Fibroblast of skin of abdomen (primary cell): ENCODE results near the gene NPFF. TPM values are rescaled to one million over a fixed set of nuclear protein-coding genes. Genes with fewer than 3 reads are reported as not detected.
A peak's percentile ranks its signal among the peaks of the same experiment; 100 is the strongest.
"Not testable (repeated sequence)": the region's sequence is repeated elsewhere in the genome, so short reads cannot be mapped to it uniquely, and the experiment has no call there.

Experiments used
- DNase-seq: peaks from one replicate; pipeline ENCODE4 v3.0.0-alpha.2; 2013
- polyA plus RNA-seq, 2 experiments: library from polyadenylated mRNA; unstranded; fragments of 120-200 nt; gene quantifications; one replicate each; pipeline ENCODE4 v1.2.1, GENCODE V29; 2013; ENCODE audit not compliant: insufficient read length in 2 of 2

The NPFF gene
- not detected for polyA plus RNA-seq (2013, experiment 1 of 2; ENCODE audit: insufficient read length)
- polyA plus RNA-seq (2013, experiment 2 of 2; ENCODE audit: insufficient read length): 0.43 TPM

- DNase-seq: no peak
Measured at GRCh38 chr12:53506881-53507602, at the start of gene NPFF. NPFF (minus strand) TSS chr12:53507484; CDS start chr12:53507474, 10 bp downstream.

GRCh38 chr12:53552361-53553327 lies 45.4 kb upstream of the NPFF start:
- DNase-seq: no peak

- peak; percentile 20 for DNase-seq
Measured at GRCh38 chr12:53551889-53552291, 44.6 kb upstream of the NPFF start.

- peak; percentile 43 for DNase-seq
Measured at GRCh38 chr12:53550595-53550994, 43.3 kb upstream of the NPFF start.

- DNase-seq: not testable (repeated sequence)
Measured at GRCh38 chr12:53550131-53550530, 42.8 kb upstream of the NPFF start.

GRCh38 chr12:53548354-53548753 lies 41.1 kb upstream of the NPFF start:
- DNase-seq: not testable (repeated sequence)

- peak; percentile 66 for DNase-seq
Measured at GRCh38 chr12:53543539-53543938, 36.3 kb upstream of the NPFF start.

GRCh38 chr12:53539526-53539925 lies 32.2 kb upstream of the NPFF start:
- no peak for DNase-seq

- DNase-seq: peak; percentile 21
Measured at GRCh38 chr12:53538209-53538689, 31.0 kb upstream of the NPFF start.

GRCh38 chr12:53536962-53537361 lies 29.7 kb upstream of the NPFF start:
- DNase-seq: no peak

GRCh38 chr12:53533471-53533870 lies 26.2 kb upstream of the NPFF start:
- no peak for DNase-seq

GRCh38 chr12:53532524-53533445 lies 25.5 kb upstream of the NPFF start:
- DNase-seq: no peak

- DNase-seq: no peak
Measured at GRCh38 chr12:53532021-53532420, 24.7 kb upstream of the NPFF start.

GRCh38 chr12:53530920-53531319 lies 23.6 kb upstream of the NPFF start:
- DNase-seq: peak; percentile 25

- DNase-seq: no peak
Measured at GRCh38 chr12:53530061-53530460, 22.8 kb upstream of the NPFF start.

- DNase-seq: no peak
Measured at GRCh38 chr12:53524476-53524875, 17.2 kb upstream of the NPFF start.

- DNase-seq: no peak
Measured at GRCh38 chr12:53523131-53523530, 15.8 kb upstream of the NPFF start.

GRCh38 chr12:53518381-53518780 lies 11.1 kb upstream of the NPFF start:
- peak; percentile 15 for DNase-seq

GRCh38 chr12:53516758-53517455 lies 9.6 kb upstream of the NPFF start:
- no peak for DNase-seq

GRCh38 chr12:53515291-53515680 lies 8.0 kb upstream of the NPFF start:
- no peak for DNase-seq

GRCh38 chr12:53514628-53515290 lies 7.5 kb upstream of the NPFF start:
- no peak for DNase-seq
